GM06990 (cell line): ENCODE data around the gene ISY1.
"Not testable (repeated sequence)": the region's sequence is repeated elsewhere in the genome, so short reads cannot be mapped to it uniquely, and the experiment has no call there.

Source experiments
- DNase-seq: peaks from one replicate; pipeline ENCODE4 v3.0.0-alpha.2; 2011; ENCODE audit not compliant: insufficient read length; ENCODE audit errors: extremely low read depth
- H3K27me3 ChIP-seq: replicated peaks from 2 replicates; pipeline ENCODE4 v1.6.0; 2011; ENCODE audit warnings: low read length; ENCODE audit not compliant: control insufficient read depth, insufficient read depth
- H3K36me3 ChIP-seq: 2 replicates; pipeline ENCODE4 v1.5.1; 2011; ENCODE audit warnings: low read length; ENCODE audit not compliant: control insufficient read depth, insufficient read depth
- H3K4me3 ChIP-seq: replicated peaks from 2 replicates; pipeline ENCODE4 v1.5.1; 2011; ENCODE audit warnings: low read depth, mild to moderate bottlenecking, control low read depth, low read length
- CTCF ChIP-seq: IDR thresholded peaks from 2 replicates; pipeline ENCODE4 v1.5.1; 2011; ENCODE audit warnings: low read length, control low read depth, mild to moderate bottlenecking, inconsistent platforms; ENCODE audit not compliant: insufficient read depth, poor library complexity, severe bottlenecking

ISY1 gene

GRCh38 chr3:129104498-129105079, 56.3 kb downstream of the ISY1 start:
- DNase-seq, result no peak
- TF ChIP-seq CTCF, result no peak
- H3K36me3 ChIP-seq, result peaks cover 6% of the 10 kb centered on the region
- H3K27me3 ChIP-seq, result no peaks in the 10 kb centered on the region
- H3K4me3 ChIP-seq, result no peak overlapping the region

DNA sequence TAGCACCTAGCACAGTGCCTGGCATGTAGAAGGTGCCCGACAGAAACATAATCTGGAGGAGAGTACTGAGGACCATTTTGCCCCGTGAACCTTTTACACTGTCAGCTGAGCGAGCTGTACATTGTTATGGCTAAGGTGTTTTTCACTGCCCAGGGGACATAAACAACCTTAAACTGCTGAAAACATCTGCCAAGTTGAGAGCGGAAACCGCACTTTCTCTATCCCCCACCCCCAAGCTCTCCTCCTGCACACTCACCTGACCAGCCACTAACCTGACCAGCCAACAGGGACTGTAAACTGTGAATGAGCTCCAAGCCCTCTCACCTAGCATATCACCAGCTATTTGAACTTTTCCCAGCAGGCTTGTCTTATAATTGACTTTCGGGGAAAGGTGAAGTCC, 56.8 kb downstream of the ISY1 start:
- peaks cover 6% of the 10 kb centered on the region for H3K36me3 ChIP-seq
- DNase-seq, result no peak
- TF ChIP-seq CTCF, result no peak
- H3K4me3 ChIP-seq, result no peak overlapping the region
- no peaks in the 10 kb centered on the region for H3K27me3 ChIP-seq

- TF ChIP-seq CTCF, result no peak
- Histone ChIP-seq H3K4me3 (no peak overlapping the region), H3K36me3 (peaks cover 6% of the 10 kb centered on the region), H3K27me3 (no peaks in the 10 kb centered on the region)
- DNase-seq, result no peak
These were observed 57.6 kb downstream of the ISY1 start for GRCh38 chr3:129103296-129103695.

DNA sequence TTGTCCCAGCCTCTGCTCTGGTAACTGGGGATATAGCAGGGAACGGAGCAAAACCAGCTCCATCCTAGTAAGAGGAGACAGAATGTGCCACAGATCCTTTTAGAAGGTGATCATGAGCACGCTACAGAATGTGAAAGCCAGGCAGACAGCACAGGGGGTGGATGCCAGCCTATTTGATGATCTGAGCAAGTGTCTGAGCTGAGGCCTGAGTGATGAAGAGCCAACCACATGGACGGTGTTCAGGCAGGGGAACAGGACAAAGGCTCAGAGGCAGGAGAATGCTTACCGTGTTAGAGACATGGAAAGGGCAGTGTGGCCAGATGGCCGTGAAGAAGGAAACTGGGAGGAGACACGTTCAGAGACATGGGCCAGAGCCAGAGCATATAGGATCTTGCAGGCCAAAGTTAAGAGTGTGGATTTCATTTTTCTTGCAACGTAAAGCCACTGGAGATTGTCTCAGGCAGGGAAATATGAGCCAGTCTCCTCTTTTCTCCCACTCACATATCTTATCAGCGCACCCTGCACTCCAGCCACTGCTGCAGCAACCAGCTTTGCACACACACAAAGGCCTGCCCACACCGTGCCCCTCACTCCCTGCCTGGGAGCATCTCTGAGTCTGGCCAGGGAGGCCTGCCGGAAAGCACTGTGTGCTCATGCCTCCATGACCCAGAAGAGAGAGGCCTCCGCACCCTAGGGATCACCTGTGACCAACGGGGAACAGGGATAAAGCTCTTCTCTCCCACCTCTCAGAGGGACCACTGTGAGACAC, 59.3 kb downstream of the ISY1 start:
- TF ChIP-seq CTCF, result no peak
- Histone ChIP-seq H3K27me3 (no peaks in the 10 kb centered on the region), H3K4me3 (no peak overlapping the region), H3K36me3 (no peaks in the 10 kb centered on the region; the same call in none of the 2 replicates)
- no peak for DNase-seq

GRCh38 chr3:129100274-129100673, 60.6 kb downstream of the ISY1 start:
- no peak for DNase-seq
- no peaks in the 10 kb centered on the region for H3K27me3 ChIP-seq
- TF ChIP-seq CTCF, result no peak
- H3K36me3 ChIP-seq, result no peaks in the 10 kb centered on the region; the same call in 1 of the 2 replicates
- H3K4me3 ChIP-seq, result no peak overlapping the region

- no peak for TF ChIP-seq CTCF
- DNase-seq, result no peak
- H3K27me3 ChIP-seq, result no peaks in the 10 kb centered on the region
- H3K36me3 ChIP-seq, result peaks cover 8% of the 10 kb centered on the region
- H3K4me3 ChIP-seq, result no peak overlapping the region
These were observed 65.6 kb downstream of the ISY1 start for GRCh38 chr3:129095285-129095684.

DNA sequence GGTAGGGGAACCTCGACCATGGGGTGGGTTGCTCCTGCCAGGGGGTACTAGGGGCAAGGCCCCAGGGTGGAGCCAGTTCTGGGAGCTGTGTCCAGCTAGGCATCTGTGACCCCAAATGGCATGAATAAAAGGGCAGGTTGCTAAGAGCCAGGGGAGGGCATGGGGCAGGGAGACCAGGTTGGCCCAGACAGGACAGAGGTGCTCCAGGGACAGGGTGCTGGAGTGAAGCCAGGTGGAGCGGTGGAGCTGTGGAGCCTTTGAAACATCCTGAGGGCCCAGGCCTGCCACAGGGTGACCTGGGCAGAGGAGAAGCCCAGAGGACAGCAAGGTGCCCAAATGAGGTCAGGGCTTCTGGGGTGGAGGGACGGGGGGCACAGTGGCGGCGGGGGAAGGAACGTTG, 72.6 kb downstream of the ISY1 start:
- H3K4me3 ChIP-seq, DNase-seq, H3K36me3 ChIP-seq, H3K27me3 ChIP-seq: not testable (repeated sequence)

DNA sequence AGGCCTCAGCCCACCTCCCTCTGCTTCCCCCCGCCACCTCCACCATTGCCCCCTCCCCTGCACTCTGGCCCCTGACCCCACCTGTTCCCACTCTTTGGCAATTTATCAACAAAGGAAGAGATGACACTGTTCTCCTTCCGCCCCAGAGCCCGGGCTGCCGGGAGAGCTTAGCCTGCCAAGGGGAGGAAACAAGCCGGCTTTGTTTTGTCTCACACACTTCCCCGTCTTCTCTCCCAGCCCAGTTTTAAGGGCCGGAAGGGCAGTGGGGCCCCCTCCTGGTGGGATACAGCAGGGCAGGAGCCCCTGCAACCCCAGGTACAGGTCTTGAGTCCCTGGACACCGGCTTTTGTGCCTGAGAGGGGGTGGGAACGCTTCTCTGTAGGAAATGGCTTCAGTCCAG, 73.0 kb downstream of the ISY1 start:
- not testable (repeated sequence) for H3K36me3 ChIP-seq, H3K27me3 ChIP-seq, H3K4me3 ChIP-seq, DNase-seq
